SK-N-SH treated with all-trans-retinoic acid at 6 μM for 48 hours (cell line): Measurements from ENCODE around the gene CDK11B.

Experiments used
- ATAC-seq: fragments of 200-7000 bp; cut with Tn5 transposase; 3 replicates; pipeline ENCODE4 v1.9.1; 2020; ENCODE audit warnings: mild to moderate bottlenecking, moderate library complexity
- ARNTL ChIP-seq: fragments of 450-650 bp; formaldehyde crosslinking; IDR thresholded peaks from 2 replicates; pipeline ENCODE4 v1.5.0; 2020; ENCODE audit warnings: low read depth, mild to moderate bottlenecking, moderate library complexity, borderline replicate concordance
- BACH2 ChIP-seq: fragments of 250-450 bp; sonication (Bioruptor Pico); IDR thresholded peaks from 2 replicates; pipeline ENCODE4 v1.9.0; 2021; ENCODE audit warnings: mild to moderate bottlenecking, borderline replicate concordance
- CSDC2 ChIP-seq: fragments of 250-450 bp; sonication (Bioruptor Pico); IDR thresholded peaks from 2 replicates; pipeline ENCODE4 v1.5.0; 2020; ENCODE audit warnings: mild to moderate bottlenecking, moderate library complexity
- ESRRG ChIP-seq: fragments of 250-450 bp; sonication (Bioruptor Pico); IDR thresholded peaks from 2 replicates; pipeline ENCODE4 v1.6.1; 2021; ENCODE audit warnings: mild to moderate bottlenecking
- GLIS3 ChIP-seq: fragments of 250-450 bp; sonication (Bioruptor Pico); IDR thresholded peaks from 2 replicates; pipeline ENCODE4 v1.5.0; 2020; ENCODE audit warnings: mild to moderate bottlenecking, moderate library complexity
- ISL1 ChIP-seq: fragments of 250-450 bp; sonication (Bioruptor Pico); IDR thresholded peaks from 2 replicates; pipeline ENCODE4 v2.1.2; 2022; ENCODE audit warnings: mild to moderate bottlenecking, moderate library complexity
- OSR1 ChIP-seq: fragments of 250-450 bp; sonication (Bioruptor Pico); IDR thresholded peaks from 2 replicates; pipeline ENCODE4 v1.8.0; 2022; ENCODE audit warnings: moderate library complexity, mild to moderate bottlenecking, inconsistent platforms
- PPARA ChIP-seq: fragments of 250-450 bp; sonication (Bioruptor Pico); IDR thresholded peaks from 2 replicates; pipeline ENCODE4 v1.5.0; 2020; ENCODE audit warnings: mild to moderate bottlenecking, borderline replicate concordance
- SNAI2 ChIP-seq: fragments of 250-450 bp; sonication (Bioruptor Pico); IDR thresholded peaks from 2 replicates; pipeline ENCODE4 v1.5.0; 2020; ENCODE audit warnings: mild to moderate bottlenecking, moderate library complexity
- TCF4 ChIP-seq: fragments of 250-450 bp; sonication (Bioruptor Pico); IDR thresholded peaks from 2 replicates; pipeline ENCODE4 v1.8.0; 2021; ENCODE audit warnings: mild to moderate bottlenecking, moderate library complexity, borderline replicate concordance
- TOX ChIP-seq: fragments of 250-450 bp; sonication (Bioruptor Pico); IDR thresholded peaks from 2 replicates; pipeline ENCODE4 v1.8.0; 2021; ENCODE audit warnings: mild to moderate bottlenecking, moderate library complexity, borderline replicate concordance
- ZC3H10 ChIP-seq: fragments of 250-450 bp; sonication (Bioruptor Pico); IDR thresholded peaks from 2 replicates; pipeline ENCODE4 v1.5.1; 2021; ENCODE audit warnings: mild to moderate bottlenecking, moderate library complexity
- ZFP30 ChIP-seq: fragments of 450-650 bp; formaldehyde crosslinking; IDR thresholded peaks from 2 replicates; pipeline ENCODE4 v1.5.0; 2022; ENCODE audit warnings: mild to moderate bottlenecking, moderate library complexity
- ZNF565 ChIP-seq: fragments of 450-650 bp; formaldehyde crosslinking; conservative IDR thresholded peaks from 2 replicates; pipeline ENCODE4 v1.5.0; 2020; ENCODE audit warnings: low read depth, mild to moderate bottlenecking, moderate library complexity
- ZNF8 ChIP-seq: fragments of 450-650 bp; formaldehyde crosslinking; IDR thresholded peaks from 2 replicates; pipeline ENCODE4 v1.5.0; 2020; ENCODE audit warnings: mild to moderate bottlenecking, moderate library complexity
- TF ChIP-seq, protein P1 (sequence below): fragments of 250-450 bp; sonication (Bioruptor Pico); IDR thresholded peaks from 2 replicates; pipeline ENCODE4 v1.5.1; 2021; ENCODE audit warnings: mild to moderate bottlenecking, moderate library complexity
- TF ChIP-seq, protein P2 (sequence below): fragments of 250-450 bp; sonication (Bioruptor Pico); IDR thresholded peaks from 2 replicates; pipeline ENCODE4 v1.5.1; 2020; ENCODE audit warnings: low read depth, mild to moderate bottlenecking, moderate library complexity
- TF ChIP-seq, protein P3 (sequence below): fragments of 250-450 bp; sonication (Bioruptor Pico); IDR thresholded peaks from 2 replicates; pipeline ENCODE4 v1.5.0; 2020; ENCODE audit warnings: mild to moderate bottlenecking, moderate library complexity
- TF ChIP-seq, protein P4 (sequence below): fragments of 250-450 bp; sonication (Bioruptor Pico); IDR thresholded peaks from 2 replicates; pipeline ENCODE4 v1.8.0; 2021; ENCODE audit warnings: low read depth, mild to moderate bottlenecking, moderate library complexity, borderline replicate concordance

The CDK11B gene

DNA sequence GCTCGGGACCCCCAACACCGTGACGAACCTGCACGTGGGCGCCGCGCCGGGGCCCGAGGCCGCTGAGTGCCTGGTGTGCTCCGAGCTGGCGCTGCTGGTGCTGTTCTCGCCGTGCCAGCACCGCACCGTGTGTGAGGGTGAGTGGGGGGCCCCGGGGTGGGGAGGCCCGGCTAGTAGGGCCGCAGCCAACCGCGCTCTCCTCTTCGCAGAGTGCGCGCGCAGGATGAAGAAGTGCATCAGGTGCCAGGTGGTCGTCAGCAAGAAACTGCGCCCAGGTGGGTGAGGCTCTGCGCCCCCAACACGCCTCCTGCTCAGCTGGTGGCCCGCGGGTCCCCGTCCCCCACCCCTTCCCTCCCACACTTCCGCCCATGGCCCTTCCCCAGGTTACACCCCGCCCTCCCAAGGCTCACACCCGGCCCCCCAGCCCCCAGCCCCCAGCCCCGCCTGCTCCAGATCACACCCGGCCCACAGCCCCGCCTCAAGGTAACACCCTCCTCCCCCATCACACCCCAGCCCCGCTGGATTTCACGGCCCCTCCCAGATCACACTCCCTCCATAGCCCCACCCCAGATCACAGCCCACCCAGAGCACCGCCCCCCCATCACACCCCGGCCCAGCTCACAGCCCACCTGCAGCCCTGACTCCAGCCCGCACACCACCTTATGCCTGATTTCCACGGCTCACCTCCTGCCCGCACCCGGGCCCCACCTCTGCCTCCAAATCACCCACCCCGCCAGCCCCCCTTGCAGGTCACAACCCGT is 29.2 kb downstream of the CDK11B start (continued):
- no peak for TF ChIP-seq ZNF8

DNA sequence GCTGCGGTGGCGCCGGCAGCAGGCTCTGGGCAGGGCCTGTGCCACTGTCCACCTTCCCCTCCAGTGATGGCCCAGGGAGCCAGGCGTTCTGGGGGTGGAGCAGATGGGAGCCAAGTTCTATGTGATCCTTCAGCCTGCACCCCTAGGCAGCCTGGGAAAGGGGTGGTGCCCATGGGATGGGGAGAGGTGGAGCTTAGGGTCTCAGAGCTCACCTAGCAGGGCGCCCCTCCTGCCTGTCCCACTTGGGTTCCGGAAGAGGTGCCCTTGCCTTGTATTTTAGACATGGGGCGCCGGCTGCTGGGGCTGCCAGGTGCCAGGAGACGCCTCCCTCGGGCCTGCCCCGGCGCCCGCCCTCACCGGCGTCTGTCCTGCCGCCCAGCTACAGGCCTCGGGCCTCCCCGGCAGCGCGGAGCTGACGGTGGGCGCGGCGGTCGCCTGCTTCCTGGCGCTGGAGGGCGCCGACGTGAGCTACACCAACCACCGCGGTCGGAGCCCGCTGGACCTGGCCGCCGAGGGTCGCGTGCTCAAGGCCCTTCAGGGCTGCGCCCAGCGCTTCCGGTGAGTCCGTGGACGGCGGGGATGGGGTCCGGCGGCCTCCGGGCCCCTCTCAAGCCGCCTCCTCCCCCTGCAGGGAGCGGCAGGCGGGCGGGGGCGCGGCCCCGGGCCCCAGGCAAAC is 29.9 kb downstream of the CDK11B start:
- no peak for ATAC-seq
- TF ChIP-seq, protein P1, sequence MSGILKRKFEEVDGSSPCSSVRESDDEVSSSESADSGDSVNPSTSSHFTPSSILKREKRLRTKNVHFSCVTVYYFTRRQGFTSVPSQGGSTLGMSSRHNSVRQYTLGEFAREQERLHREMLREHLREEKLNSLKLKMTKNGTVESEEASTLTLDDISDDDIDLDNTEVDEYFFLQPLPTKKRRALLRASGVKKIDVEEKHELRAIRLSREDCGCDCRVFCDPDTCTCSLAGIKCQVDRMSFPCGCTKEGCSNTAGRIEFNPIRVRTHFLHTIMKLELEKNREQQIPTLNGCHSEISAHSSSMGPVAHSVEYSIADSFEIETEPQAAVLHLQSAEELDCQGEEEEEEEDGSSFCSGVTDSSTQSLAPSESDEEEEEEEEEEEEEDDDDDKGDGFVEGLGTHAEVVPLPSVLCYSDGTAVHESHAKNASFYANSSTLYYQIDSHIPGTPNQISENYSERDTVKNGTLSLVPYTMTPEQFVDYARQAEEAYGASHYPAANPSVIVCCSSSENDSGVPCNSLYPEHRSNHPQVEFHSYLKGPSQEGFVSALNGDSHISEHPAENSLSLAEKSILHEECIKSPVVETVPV (CRISPR knock-in tag): no peak
- TF ChIP-seq ESRRG (CRISPR knock-in tag) (no peak), TOX (CRISPR knock-in tag) (no peak), ZNF565 (no peak), CSDC2 (CRISPR knock-in tag) (no peak), ZFP30 (no peak), ZNF8 (no peak), BACH2 (CRISPR knock-in tag) (no peak), OSR1 (CRISPR knock-in tag) (no peak), ZC3H10 (CRISPR knock-in tag) (no peak), GLIS3 (CRISPR knock-in tag) (no peak), ISL1 (CRISPR knock-in tag) (no peak), SNAI2 (CRISPR knock-in tag) (no peak), ARNTL (CRISPR knock-in tag) (no peak), TCF4 (no peak)
- TF ChIP-seq, protein P2, sequence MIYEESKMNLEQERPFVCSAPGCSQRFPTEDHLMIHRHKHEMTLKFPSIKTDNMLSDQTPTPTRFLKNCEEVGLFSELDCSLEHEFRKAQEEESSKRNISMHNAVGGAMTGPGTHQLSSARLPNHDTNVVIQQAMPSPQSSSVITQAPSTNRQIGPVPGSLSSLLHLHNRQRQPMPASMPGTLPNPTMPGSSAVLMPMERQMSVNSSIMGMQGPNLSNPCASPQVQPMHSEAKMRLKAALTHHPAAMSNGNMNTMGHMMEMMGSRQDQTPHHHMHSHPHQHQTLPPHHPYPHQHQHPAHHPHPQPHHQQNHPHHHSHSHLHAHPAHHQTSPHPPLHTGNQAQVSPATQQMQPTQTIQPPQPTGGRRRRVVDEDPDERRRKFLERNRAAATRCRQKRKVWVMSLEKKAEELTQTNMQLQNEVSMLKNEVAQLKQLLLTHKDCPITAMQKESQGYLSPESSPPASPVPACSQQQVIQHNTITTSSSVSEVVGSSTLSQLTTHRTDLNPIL: no peak
- TF ChIP-seq, protein P3, sequence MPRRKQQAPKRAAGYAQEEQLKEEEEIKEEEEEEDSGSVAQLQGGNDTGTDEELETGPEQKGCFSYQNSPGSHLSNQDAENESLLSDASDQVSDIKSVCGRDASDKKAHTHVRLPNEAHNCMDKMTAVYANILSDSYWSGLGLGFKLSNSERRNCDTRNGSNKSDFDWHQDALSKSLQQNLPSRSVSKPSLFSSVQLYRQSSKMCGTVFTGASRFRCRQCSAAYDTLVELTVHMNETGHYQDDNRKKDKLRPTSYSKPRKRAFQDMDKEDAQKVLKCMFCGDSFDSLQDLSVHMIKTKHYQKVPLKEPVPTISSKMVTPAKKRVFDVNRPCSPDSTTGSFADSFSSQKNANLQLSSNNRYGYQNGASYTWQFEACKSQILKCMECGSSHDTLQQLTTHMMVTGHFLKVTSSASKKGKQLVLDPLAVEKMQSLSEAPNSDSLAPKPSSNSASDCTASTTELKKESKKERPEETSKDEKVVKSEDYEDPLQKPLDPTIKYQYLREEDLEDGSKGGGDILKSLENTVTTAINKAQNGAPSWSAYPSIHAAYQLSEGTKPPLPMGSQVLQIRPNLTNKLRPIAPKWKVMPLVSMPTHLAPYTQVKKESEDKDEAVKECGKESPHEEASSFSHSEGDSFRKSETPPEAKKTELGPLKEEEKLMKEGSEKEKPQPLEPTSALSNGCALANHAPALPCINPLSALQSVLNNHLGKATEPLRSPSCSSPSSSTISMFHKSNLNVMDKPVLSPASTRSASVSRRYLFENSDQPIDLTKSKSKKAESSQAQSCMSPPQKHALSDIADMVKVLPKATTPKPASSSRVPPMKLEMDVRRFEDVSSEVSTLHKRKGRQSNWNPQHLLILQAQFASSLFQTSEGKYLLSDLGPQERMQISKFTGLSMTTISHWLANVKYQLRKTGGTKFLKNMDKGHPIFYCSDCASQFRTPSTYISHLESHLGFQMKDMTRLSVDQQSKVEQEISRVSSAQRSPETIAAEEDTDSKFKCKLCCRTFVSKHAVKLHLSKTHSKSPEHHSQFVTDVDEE (CRISPR knock-in tag): no peak
- TF ChIP-seq, protein P4, sequence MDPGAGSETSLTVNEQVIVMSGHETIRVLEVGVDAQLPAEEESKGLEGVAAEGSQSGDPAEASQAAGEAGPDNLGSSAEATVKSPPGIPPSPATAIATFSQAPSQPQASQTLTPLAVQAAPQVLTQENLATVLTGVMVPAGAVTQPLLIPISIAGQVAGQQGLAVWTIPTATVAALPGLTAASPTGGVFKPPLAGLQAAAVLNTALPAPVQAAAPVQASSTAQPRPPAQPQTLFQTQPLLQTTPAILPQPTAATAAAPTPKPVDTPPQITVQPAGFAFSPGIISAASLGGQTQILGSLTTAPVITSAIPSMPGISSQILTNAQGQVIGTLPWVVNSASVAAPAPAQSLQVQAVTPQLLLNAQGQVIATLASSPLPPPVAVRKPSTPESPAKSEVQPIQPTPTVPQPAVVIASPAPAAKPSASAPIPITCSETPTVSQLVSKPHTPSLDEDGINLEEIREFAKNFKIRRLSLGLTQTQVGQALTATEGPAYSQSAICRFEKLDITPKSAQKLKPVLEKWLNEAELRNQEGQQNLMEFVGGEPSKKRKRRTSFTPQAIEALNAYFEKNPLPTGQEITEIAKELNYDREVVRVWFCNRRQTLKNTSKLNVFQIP: no peak

DNA sequence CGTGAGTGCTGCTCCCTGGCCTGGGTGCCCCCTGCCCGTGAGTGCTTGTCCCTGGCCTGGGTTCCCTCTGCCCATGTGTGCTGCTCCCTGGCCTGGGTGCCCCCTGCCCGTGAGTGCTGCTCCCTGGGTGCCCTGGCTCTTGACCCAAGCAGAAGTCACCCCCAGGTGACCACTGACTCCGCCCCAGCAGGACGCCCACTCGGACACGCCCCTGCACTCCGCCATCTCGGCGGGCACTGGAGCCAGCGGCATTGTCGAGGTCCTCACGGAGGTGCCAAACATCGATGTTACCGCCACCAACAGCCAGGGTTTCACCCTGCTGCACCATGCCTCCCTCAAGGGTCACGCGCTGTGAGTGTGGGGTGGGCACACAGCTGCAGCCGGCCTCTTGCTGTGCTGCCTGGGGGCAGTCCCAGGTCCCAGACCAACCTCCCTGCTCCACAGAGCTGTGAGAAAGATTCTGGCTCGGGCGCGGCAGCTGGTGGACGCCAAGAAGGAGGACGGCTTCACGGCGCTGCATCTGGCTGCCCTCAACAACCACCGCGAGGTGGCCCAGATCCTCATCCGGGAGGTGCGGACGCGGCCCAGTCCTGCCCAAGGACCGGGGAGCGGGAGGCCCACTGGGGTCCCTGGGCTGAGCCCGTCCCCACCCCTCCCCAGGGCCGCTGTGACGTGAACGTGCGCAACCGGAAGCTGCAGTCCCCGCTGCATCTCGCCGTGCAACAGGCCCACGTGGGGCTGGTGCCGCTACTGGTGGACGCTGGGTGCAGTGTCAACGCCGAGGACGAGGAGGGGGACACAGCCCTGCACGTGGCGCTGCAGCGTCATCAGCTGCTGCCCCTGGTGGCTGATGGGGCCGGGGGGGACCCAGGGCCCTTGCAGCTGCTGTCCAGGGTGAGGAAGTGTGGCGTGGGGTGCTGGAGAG is 30.7 kb downstream of the CDK11B start:
- ATAC-seq: no peak
- no peak for TF ChIP-seq SNAI2 (CRISPR knock-in tag)
- TF ChIP-seq ZFP30: no peak
- TF ChIP-seq CSDC2 (CRISPR knock-in tag): no peak
- TF ChIP-seq ISL1 (CRISPR knock-in tag): no peak
- TF ChIP-seq, protein P4: no peak
- TF ChIP-seq, protein P1 (CRISPR knock-in tag): no peak
- TF ChIP-seq, protein P3 (CRISPR knock-in tag): no peak
- TF ChIP-seq ARNTL (CRISPR knock-in tag): no peak
- TF ChIP-seq, protein P2: no peak
- TF ChIP-seq ZNF8: no peak
- TF ChIP-seq PPARA (CRISPR knock-in tag): no peak
